GM12873 (cell line): Measurements from ENCODE around the gene LSMEM2.

ENCODE experiments used
- TF ChIP-seq, protein P1 (sequence below): IDR thresholded peaks from 2 replicates; pipeline ENCODE4 v1.5.1; 2012; ENCODE audit warnings: low read depth, mild to moderate bottlenecking, moderate library complexity, low read length, control low read depth; ENCODE audit not compliant: insufficient read depth; ENCODE audit errors: missing control alignments

LSMEM2 gene

DNA sequence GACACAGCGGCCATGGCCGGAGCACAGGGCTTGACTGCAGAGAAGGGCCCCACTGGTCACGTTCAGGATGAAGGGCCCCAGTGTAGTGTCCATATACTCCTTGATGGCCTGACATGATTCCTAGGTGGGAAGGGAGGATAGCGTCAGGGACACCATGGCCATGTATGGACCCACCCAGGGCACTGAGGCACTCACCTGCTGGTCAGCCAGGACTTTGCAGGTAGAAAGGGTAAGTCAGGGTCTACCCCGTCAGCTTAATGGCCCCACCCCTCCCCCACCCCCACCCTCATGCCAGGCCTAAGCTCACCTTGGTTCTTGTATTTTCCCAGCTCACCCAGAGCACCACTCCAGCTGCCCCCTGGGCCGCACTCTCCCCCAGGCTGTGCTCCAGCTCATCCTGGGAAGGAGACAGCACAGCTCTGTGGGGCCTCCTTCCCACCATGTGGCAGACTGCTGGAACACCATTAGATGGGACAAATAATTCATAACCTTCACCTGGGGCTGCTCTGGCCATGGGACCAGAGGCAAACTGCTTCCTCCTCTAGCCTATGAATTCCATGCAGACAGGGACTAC is 21.9 kb downstream of the LSMEM2 start:
- TF ChIP-seq, protein P1, sequence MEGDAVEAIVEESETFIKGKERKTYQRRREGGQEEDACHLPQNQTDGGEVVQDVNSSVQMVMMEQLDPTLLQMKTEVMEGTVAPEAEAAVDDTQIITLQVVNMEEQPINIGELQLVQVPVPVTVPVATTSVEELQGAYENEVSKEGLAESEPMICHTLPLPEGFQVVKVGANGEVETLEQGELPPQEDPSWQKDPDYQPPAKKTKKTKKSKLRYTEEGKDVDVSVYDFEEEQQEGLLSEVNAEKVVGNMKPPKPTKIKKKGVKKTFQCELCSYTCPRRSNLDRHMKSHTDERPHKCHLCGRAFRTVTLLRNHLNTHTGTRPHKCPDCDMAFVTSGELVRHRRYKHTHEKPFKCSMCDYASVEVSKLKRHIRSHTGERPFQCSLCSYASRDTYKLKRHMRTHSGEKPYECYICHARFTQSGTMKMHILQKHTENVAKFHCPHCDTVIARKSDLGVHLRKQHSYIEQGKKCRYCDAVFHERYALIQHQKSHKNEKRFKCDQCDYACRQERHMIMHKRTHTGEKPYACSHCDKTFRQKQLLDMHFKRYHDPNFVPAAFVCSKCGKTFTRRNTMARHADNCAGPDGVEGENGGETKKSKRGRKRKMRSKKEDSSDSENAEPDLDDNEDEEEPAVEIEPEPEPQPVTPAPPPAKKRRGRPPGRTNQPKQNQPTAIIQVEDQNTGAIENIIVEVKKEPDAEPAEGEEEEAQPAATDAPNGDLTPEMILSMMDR, result no peak

- TF ChIP-seq, protein P1, result no peak
Measured at GRCh38 chr3:50302095-50303012, 23.5 kb downstream of the LSMEM2 start.

DNA sequence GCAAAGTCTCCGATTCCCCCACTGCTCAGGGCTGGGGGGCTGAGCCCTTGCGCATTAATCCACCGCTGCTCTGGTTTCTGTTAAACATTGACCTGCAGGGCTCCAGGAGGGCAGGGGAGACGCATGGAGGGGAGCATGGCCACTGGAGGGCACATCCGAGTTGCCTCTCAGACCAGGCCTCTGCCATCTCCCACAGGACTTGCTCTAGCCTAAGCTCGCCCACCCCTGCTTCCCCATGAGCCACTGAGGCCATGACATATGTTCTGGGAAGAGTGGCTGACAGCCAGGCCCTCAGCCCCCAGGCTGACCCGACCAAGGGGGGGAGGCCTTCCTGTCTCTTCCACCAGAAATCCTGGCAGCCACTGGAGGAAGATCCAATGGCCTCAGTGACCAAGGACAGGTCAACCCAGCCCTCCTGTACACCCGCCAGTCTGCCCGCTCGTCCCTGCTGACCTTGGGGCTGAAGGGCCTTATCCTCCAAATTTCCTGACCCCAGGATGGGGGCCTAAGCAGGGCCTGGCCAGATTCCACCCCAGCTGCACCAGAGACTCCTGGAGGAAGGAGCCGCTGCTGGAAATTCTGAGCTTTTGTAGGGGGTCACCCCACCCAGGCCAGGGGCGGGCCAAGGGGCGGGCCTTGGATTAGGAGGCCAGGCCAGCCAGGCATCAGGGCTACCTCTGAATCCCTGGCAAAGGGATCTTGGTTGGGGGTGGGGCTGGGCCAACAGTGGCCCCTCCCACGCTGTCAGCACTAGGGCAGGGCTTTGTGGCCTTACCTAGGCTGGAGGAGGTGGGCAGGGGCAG is 24.3 kb downstream of the LSMEM2 start, which contains the start of gene HYAL1:
Gene HYAL1 (minus strand): TSS at position 562 of the 803 bp plus-strand sequence. CDS start 618 bp downstream, outside the sequence.
- TF ChIP-seq, protein P1, result peak; percentile 4

DNA sequence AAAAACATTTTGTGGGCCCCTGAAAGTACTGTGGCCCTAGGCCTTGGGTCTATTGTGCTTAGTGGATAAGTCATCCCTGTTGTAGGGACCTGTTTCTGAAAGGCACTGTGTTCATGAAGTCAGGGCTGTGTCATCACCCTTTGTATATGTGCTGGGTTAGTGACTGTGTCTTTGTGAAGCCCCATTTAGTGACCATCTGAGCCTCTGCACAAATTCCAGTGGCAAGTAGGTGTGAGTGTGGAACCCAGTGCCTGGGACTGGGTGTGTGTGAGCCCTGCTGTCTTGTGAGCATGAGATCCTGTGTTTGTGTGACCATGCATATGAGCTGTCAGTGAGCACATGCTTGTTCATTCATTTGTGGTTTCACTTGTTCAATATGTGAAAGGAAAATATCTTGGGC is 25.7 kb downstream of the LSMEM2 start:
- TF ChIP-seq, protein P1, result no peak

DNA sequence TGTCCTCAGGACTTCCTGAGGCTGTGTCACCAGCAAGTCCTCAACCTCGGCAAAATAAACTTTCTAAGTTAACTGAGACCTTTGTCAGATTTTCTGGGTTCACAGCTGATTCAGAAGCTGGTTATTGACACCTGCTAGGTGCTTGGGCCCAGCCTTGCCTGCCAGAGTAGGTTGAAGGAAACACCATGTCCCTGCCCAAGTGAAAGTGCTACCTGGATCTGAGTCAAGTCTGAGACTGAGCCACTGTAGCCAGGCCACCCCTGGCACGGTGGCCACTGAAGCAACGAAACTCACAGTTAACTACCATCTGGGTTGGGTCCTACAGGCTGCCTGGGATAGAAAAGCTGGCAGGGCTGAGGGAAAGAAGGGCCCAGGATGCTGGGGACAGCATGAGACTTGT is 35.5 kb downstream of the LSMEM2 start:
- TF ChIP-seq, protein P1, result no peak

GRCh38 chr3:50314816-50315215 is 35.9 kb downstream of the LSMEM2 start:
- TF ChIP-seq, protein P1, result no peak
